Heart left ventricle (tissue), 13 donors: ENCODE measurements around the gene FAM98C.

Experiments used
- CTCF ChIP-seq, 12 donors: fragments of 200-600 bp; sonication (generic) in 4 of 12; IDR thresholded peaks; one replicate each; pipeline versions ENCODE4 v1.5.0 to v1.8.0; 2018 to 2022; ENCODE audit warnings: antibody characterized with exemption in 12 of 12, mild to moderate bottlenecking in 5 of 12
- POLR2A ChIP-seq, 2 donors: fragments of 450-650 bp; IDR thresholded peaks; one replicate each; pipeline ENCODE4 v1.6.1; 2017; ENCODE audit warnings: antibody characterized with exemption in 2 of 2, mild to moderate bottlenecking in 2 of 2, moderate library complexity in 2 of 2
- donor health status: ischemic (EF 13 %, LVEDD 7.1; RV severe dilation, severe dysfunction).
- donor health status: DM: no; HTN: yes; CAD: no.
- donor health status: DM: no; HTN: no; CAD: no.
- donor health status: ischemic (EF 25% LVEDD 6.9; RV normal size, moderate dysfunction).
- donor health status: ischemic (EF 25% LVEDD 5.7; RV mildly dilated, moderate dysfunction).
- donor health status: ischemic (EF 35%, LVEDD 5.7; RV mildly dilated, moderate dysfunction).
- donor health status: nonischemic (EF 11% LVEDD 7.7; RV severe dilation, severe dysfunction).
- donor health status: DM: yes; HTN: yes; CAD: no.
- donor health status: PGD.
- donor health status: ischemic (EF 29% LVEDD 5.4; RV normal size, mild dysfunction).
- donor health status: nonischemic (EF 23%, LVEDD 6.1; RV moderate dilation, normal function).

DNA sequence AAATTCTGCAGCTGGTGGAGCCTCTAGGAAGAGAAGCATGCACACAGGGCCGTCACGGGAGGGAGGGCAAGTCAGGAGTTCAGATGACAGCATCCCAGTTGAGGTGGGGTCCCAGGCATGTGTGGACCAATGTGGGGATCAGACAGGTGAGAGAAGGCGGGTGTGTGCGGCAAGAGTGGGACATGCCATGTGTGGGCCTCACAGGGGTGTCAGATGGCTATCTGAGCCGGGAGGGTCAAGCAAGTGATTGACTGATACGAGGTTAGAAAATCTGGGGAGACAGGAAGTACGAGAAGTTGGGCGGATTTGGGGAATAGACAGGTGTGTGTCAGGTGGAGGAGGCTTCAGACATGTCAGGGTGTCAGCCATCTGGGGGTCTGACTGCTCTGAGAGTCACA is 14.3 kb downstream of the FAM98C start:
- TF ChIP-seq CTCF (IDR thresholded peaks at IDR 0.05) = no peak
- no peak for TF ChIP-seq POLR2A (IDR thresholded peaks at IDR 0.05)
